Glutamatergic neuron (in vitro differentiated cells): ENCODE measurements around the gene UBE4B. TPM values are rescaled to one million over a fixed set of nuclear protein-coding genes. Genes with fewer than 3 reads are reported as not detected.
A peak's percentile ranks its signal among the peaks of the same experiment; 100 is the strongest.

Experiments used
- DNase-seq: peaks from one replicate; pipeline ENCODE4 v3.0.0; 2022
- H3K27ac Mint-ChIP-seq: one replicate; pipeline ENCODE4 v1.8.0; 2020; ENCODE audit warnings: mild to moderate bottlenecking, mixed read lengths, inconsistent platforms; ENCODE audit not compliant: unreplicated experiment
- H3K27me3 Mint-ChIP-seq: one replicate; pipeline ENCODE4 v1.8.0; 2020; ENCODE audit warnings: mild to moderate bottlenecking, moderate library complexity, mixed read lengths, inconsistent platforms; ENCODE audit not compliant: unreplicated experiment
- H3K36me3 Mint-ChIP-seq: one replicate; pipeline ENCODE4 v1.8.0; 2020; ENCODE audit warnings: mild to moderate bottlenecking, mixed read lengths, inconsistent platforms; ENCODE audit not compliant: unreplicated experiment
- H3K4me1 Mint-ChIP-seq: one replicate; pipeline ENCODE4 v1.8.0; 2020; ENCODE audit warnings: mild to moderate bottlenecking, low read depth, mixed read lengths, inconsistent platforms; ENCODE audit not compliant: unreplicated experiment
- H3K4me3 Mint-ChIP-seq: one replicate; pipeline ENCODE4 v1.8.0; 2020; ENCODE audit warnings: mild to moderate bottlenecking, mixed read lengths, inconsistent platforms; ENCODE audit not compliant: unreplicated experiment
- H3K9me3 Mint-ChIP-seq: one replicate; pipeline ENCODE4 v1.8.0; 2020; ENCODE audit warnings: mild to moderate bottlenecking, moderate library complexity, mixed read lengths, inconsistent platforms; ENCODE audit not compliant: unreplicated experiment
- CTCF ChIP-seq: fragments of 200-600 bp; sonication (generic); IDR thresholded peaks from one replicate; pipeline ENCODE4 v1.5.0; 2021; ENCODE audit not compliant: partially characterized antibody, unreplicated experiment
- total RNA-seq: library from RNA; stranded (reverse); fragmentation: NEBNext Ultra II Directional; extraction: Animal tissue kit (Norgen Biotek cat#: 25700); gene quantifications from one replicate; pipeline ENCODE4 v1.2.1, GENCODE V29; 2021; ENCODE audit not compliant: unreplicated experiment

The UBE4B gene
- total RNA-seq, 1 donor from 2014 or later: 94.1 TPM

- peak overlapping the region; percentile 82 for H3K27ac Mint-ChIP-seq
- H3K4me1 Mint-ChIP-seq: peaks cover 15% of the 10 kb centered on the region
- TF ChIP-seq CTCF: no peak
- DNase-seq: peak; percentile 21
- no peaks in the 10 kb centered on the region for H3K27me3 Mint-ChIP-seq
- H3K36me3 Mint-ChIP-seq: no peaks in the 10 kb centered on the region
- H3K9me3 Mint-ChIP-seq: peaks cover 8% of the 10 kb centered on the region
- peak overlapping the region; percentile 91 for H3K4me3 Mint-ChIP-seq
These were observed 644 bp downstream of the UBE4B start for GRCh38 chr1:10033359-10033845.

GRCh38 chr1:10042746-10043145, 10.0 kb downstream of the UBE4B start:
- H3K27ac Mint-ChIP-seq: no peak overlapping the region
- peaks cover 16% of the 10 kb centered on the region for H3K4me1 Mint-ChIP-seq
- no peaks in the 10 kb centered on the region for H3K9me3 Mint-ChIP-seq
- H3K36me3 Mint-ChIP-seq: no peaks in the 10 kb centered on the region
- no peak for TF ChIP-seq CTCF
- peaks cover 3% of the 10 kb centered on the region for H3K27me3 Mint-ChIP-seq
- no peak overlapping the region for H3K4me3 Mint-ChIP-seq
- DNase-seq: no peak

- no peak for TF ChIP-seq CTCF
- H3K27ac Mint-ChIP-seq: peak overlapping the region; percentile 82
These were observed 13.0 kb downstream of the UBE4B start for GRCh38 chr1:10045480-10046355.

GRCh38 chr1:10046356-10047085, 13.8 kb downstream of the UBE4B start:
- Mint-ChIP-seq H3K27me3 (no peaks in the 10 kb centered on the region), H3K9me3 (no peaks in the 10 kb centered on the region), H3K4me3 (no peak overlapping the region), H3K4me1 (peaks cover 20% of the 10 kb centered on the region), H3K36me3 (no peaks in the 10 kb centered on the region), H3K27ac (peak overlapping the region; percentile 82)
- TF ChIP-seq CTCF: no peak
- DNase-seq: no peak

More at GRCh38 chr1:10045480-10046355, 13.0 kb downstream of the UBE4B start:
- H3K9me3 Mint-ChIP-seq: no peaks in the 10 kb centered on the region
- no peak for DNase-seq
- H3K36me3 Mint-ChIP-seq: no peaks in the 10 kb centered on the region
- H3K27me3 Mint-ChIP-seq: peaks cover 3% of the 10 kb centered on the region
- H3K4me3 Mint-ChIP-seq: peak overlapping the region; percentile 67
- H3K4me1 Mint-ChIP-seq: peaks cover 20% of the 10 kb centered on the region

- no peaks in the 10 kb centered on the region for H3K9me3 Mint-ChIP-seq
- peaks cover 4% of the 10 kb centered on the region for H3K36me3 Mint-ChIP-seq
- no peak overlapping the region for H3K4me3 Mint-ChIP-seq
- TF ChIP-seq CTCF: no peak
- peaks cover 21% of the 10 kb centered on the region for H3K4me1 Mint-ChIP-seq
- DNase-seq: no peak
- H3K27me3 Mint-ChIP-seq: no peaks in the 10 kb centered on the region
- H3K27ac Mint-ChIP-seq: no peak overlapping the region
These were observed 15.8 kb downstream of the UBE4B start for GRCh38 chr1:10048601-10049000.
